GM19397 (cell line): ENCODE measurements around the gene ACSL4.
"Not testable (repeated sequence)": the region's sequence is repeated elsewhere in the genome, so short reads cannot be mapped to it uniquely, and the experiment has no call there.

ENCODE experiments used
- ATAC-seq: cut with Tn5 transposase; IDR thresholded peaks from one replicate; pipeline ENCODE4 v1.9.1; 2021; ENCODE audit warnings: mild to moderate bottlenecking, moderate library complexity; ENCODE audit not compliant: unreplicated experiment

Gene ACSL4

GRCh38 chrX:109732807-109733612, at the start of gene ACSL4:
ACSL4 (minus strand) TSS chrX:109733257; CDS start chrX:109683363, 49,894 bp downstream.
- peak; percentile 91 for ATAC-seq

DNA sequence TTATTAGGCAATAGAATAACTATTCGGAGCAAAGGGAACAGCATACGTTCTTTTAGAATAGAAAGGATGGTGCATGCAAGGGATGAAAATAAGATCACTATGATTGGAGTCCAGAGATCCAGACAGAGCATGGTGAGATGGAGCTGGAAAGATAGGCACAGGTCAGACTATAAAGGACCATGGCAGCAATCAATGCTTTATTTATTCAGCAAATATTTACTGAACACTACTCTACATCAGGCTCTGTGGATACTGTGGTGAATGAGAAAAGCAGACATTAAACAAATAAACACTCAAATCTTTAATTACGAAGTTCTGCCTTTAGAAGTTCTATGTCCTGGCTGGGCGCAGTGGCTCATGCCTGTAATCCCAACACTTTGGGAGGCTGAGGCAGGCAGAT, 44.7 kb upstream of the ACSL4 start:
- no peak for ATAC-seq

DNA sequence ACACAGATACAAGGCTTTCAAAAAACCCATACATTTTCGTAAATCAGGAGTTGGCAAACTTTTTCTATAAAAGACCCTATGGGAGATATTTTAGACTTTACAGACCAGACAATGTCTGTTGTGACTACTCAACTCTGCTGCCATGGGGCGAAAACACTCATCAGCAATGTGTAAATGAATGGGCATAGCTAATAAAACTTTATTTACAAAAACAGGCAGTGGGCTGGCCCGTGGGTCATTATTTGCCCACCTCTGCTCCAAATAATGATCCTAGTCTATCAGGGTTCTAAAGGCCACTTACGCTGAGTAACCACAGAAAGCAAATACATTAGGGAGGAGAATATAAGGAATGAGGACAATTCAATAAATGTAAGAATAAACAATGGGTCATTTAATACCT, 43.9 kb upstream of the ACSL4 start:
- ATAC-seq = no peak

- ATAC-seq = no peak
Observed at GRCh38 chrX:109776432-109776831, 43.4 kb upstream of the ACSL4 start.

DNA sequence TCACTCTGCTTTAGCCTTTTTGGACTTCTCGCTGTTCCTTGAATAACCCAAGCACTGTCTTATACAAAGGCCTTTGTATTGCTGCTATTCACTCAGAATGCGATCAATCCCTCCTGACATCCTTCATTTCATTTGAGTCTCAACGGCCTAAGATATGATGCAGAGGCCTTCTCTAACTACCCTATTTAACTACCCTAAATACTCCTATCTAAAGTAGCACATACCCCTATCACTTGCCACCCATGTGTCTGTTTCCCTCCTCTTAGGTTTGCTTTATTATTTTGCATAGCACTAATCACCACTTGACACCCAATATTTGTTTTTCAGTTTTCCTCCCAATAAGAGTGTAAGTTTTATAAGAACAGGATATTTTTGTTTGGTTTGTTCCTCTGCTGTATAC, 42.3 kb upstream of the ACSL4 start:
- no peak for ATAC-seq

GRCh38 chrX:109774706-109775105, 41.6 kb upstream of the ACSL4 start:
- ATAC-seq = peak; percentile 94

GRCh38 chrX:109774136-109774535, 41.1 kb upstream of the ACSL4 start:
- ATAC-seq = no peak

- peak; percentile 61 for ATAC-seq
Observed at GRCh38 chrX:109773374-109773773, 40.3 kb upstream of the ACSL4 start.

- no peak for ATAC-seq
Observed at GRCh38 chrX:109770780-109771179, 37.7 kb upstream of the ACSL4 start.

DNA sequence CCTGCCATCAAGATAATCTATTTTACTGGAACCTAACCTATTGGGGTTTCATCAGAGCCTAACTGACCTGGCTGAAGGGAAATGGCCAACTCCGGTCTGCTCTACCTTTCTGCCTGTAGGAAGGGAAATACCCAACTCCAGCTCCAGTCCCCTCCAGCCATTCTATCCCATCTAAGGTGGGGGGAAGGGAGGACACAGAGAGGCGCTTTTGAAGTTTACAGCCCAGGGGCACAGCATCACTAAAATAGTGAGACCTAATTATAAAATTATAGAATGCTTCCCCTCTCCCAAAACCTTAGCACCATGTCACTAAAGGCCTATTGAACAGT, 27.8 kb upstream of the ACSL4 start:
- ATAC-seq = no peak

GRCh38 chrX:109760209-109760921, 27.3 kb upstream of the ACSL4 start:
- no peak for ATAC-seq

- ATAC-seq = no peak
Observed at GRCh38 chrX:109753256-109753655, 20.2 kb upstream of the ACSL4 start.

DNA sequence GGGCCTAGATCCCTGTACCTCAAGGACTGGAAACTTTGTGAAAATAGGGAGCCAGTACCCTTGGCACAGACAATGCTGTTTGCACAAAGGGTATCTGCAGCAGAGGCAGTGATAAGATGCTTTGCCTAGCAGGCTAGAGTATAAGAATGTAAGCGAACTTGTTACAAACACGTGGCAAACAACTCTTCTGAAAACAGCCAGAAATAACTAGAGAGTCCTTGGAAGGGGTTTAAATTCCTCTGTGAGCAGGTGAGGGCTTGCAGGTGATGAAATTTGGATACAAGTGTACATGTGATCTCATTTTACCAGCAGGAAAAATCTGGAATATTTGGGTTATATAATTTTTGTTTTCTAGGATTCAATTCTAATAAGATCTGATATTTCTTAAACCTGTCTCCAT, 18.6 kb upstream of the ACSL4 start:
- no peak for ATAC-seq

DNA sequence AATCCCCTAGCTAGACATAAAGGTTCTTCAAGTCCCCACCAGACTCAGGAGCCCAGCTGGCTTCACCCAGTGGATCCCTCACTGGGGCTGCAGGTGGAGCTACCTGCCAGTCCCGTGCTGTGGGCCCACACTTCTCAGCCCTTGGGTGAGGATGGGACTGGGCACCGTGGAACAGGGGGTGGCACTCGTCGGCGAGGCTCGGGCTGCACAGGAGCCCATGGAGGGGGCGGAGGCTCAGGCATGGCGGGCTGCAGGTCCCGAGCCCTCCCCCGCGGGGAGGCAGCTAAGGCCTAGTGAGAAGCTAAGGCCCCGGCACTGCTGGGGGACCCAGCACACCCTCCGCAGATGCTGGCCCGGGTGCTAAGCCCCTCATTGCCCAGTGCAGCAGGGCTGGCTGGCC, 16.1 kb upstream of the ACSL4 start:
- ATAC-seq = no peak

- no peak for ATAC-seq
Observed at GRCh38 chrX:109747681-109748080, 14.6 kb upstream of the ACSL4 start.

GRCh38 chrX:109742722-109743121, 9.7 kb upstream of the ACSL4 start:
- ATAC-seq = no peak

GRCh38 chrX:109740896-109741295, 7.8 kb upstream of the ACSL4 start:
- ATAC-seq = not testable (repeated sequence)

DNA sequence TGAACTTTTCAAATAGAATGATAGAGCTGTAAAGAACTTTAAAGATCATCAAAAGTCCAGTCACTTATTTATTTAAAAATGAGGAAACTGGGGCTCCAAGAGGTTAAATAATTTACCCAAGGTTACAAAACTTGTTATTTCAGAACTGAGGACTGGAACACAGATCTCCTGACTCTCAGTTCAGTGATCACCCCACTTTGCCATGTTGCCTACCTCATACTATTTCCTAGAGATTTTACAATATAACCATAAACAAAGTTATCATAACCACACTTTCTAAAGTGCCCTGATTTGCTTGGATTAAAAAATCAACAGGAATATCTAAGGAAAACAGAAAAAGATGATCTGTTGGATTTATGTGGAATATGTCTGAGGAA, 7.4 kb upstream of the ACSL4 start:
- ATAC-seq = no peak

DNA sequence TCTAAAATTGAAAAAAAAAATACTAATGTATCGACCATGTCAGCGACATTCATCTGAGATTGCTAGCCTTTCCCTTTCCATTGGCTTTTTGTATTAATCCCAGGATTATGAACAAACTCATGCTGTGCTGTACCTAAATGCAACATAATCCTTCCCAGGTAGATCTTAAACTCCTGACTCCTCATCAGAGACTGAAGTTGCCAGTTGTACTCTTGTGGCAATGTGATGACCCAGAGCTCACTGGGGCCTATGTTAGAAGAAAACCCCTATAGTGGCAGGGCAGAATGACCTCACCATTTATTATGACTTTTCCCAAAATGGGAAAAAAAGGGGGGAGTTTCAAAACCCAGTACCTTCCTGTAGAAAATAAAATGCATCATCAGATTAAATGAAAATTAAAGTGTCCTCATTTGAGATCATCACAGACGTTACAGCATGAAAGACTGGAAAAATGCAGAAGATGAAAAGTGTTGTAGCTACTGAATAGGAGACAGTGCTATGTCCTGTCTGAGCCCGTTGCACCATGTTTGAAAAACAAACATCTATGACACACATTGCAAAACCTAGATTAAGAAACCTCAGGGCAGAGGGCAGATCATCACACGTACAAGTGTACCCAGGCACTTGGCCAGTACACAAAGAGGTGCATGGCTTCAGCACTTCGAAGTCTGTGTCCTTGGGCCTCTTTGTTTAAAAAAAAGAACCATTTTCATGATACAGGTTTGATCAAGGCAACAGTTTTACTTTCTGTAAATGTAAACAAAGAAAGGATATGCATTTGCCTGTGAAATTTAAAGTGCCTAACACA, 6.8 kb upstream of the ACSL4 start:
- ATAC-seq = no peak

GRCh38 chrX:109735202-109735744, 2.2 kb upstream of the ACSL4 start:
- no peak for ATAC-seq

GRCh38 chrX:109733613-109734083, 591 bp upstream of the ACSL4 start:
- no peak for ATAC-seq
